Esophagus squamous epithelium (tissue), 5 donors: Measurements from ENCODE around the gene EFCAB6. TPM values are rescaled to one million over a fixed set of nuclear protein-coding genes. Genes with fewer than 3 reads are reported as not detected.

Source experiments
- DNase-seq: peaks from one replicate; lab custom pipeline; 2025; lab: John Stamatoyannopoulos, UW
- H3K27ac ChIP-seq, 4 donors: fragments of 200-600 bp; sonication (generic); one replicate each; pipeline ENCODE4 v1.5.1; 2016 to 2019; ENCODE audit warnings: mild to moderate bottlenecking in 1 of 4
- H3K27me3 ChIP-seq, 4 donors: fragments of 200-600 bp; sonication (generic); 1 replicate in 3 of 4; 2 replicates in 1 of 4; pipeline versions ENCODE4 v1.5.1 to v1.6.0; 2017 to 2021; ENCODE audit warnings: antibody characterized with exemption in 1 of 4
- H3K36me3 ChIP-seq, 3 donors: fragments of 200-600 bp; sonication (generic); one replicate each; pipeline ENCODE4 v1.5.1; 2016 to 2019
- H3K4me1 ChIP-seq, 3 donors: fragments of 200-600 bp; sonication (generic); one replicate each; pipeline ENCODE4 v1.5.1; 2017 to 2019
- H3K4me3 ChIP-seq, 4 donors: fragments of 200-600 bp; sonication (generic); 1 replicate in 3 of 4; 2 replicates in 1 of 4; pipeline ENCODE4 v1.5.1; 2016 to 2019; ENCODE audit warnings: mild to moderate bottlenecking in 2 of 4, moderate library complexity in 1 of 4
- H3K9me3 ChIP-seq, 3 donors: fragments of 200-600 bp; sonication (generic); one replicate each; pipeline ENCODE4 v1.5.1; 2016 to 2019
- POLR2A ChIP-seq, 4 donors: fragments of 450-650 bp; IDR thresholded peaks; one replicate each; pipeline ENCODE4 v1.6.1; 2017; ENCODE audit warnings: antibody characterized with exemption in 4 of 4, mild to moderate bottlenecking in 4 of 4, moderate library complexity in 3 of 4
- WGBS, 2 donors: methylation state at CpG; one replicate each; pipeline ENCODE4 v1.1.5; 2018; 5-methylcytosine and 5-hydroxymethylcytosine counted together
- intact Hi-C: fragments of 100-400 bp; cut with DNase I; formaldehyde crosslinking; loops from one replicate; pipeline ENCODE4 v1.15.0; 2022
- total RNA-seq, 4 donors: library from RNA; depleted of rRNA; stranded (reverse); fragments of >200 nt; gene quantifications; one replicate each; pipeline ENCODE4 v1.1.0, GENCODE V29; 2016
- TF ChIP-seq, protein P1 (sequence below), 6 experiments: fragments of 450-650 bp in 4 of 6; fragments of 200-600 bp in 2 of 6; sonication (generic) in 2 of 6; IDR thresholded peaks; one replicate each; pipeline ENCODE4 v1.5.1; 2016 to 2019; ENCODE audit warnings: antibody characterized with exemption in 6 of 6, mild to moderate bottlenecking in 4 of 6, moderate library complexity in 4 of 6
- donor health status: DM: yes; HTN: yes; CAD: no.

EFCAB6 gene
- total RNA-seq, 4 donors from 2014 or later = 0.22 to 1.5 (median 0.90) TPM

DNA sequence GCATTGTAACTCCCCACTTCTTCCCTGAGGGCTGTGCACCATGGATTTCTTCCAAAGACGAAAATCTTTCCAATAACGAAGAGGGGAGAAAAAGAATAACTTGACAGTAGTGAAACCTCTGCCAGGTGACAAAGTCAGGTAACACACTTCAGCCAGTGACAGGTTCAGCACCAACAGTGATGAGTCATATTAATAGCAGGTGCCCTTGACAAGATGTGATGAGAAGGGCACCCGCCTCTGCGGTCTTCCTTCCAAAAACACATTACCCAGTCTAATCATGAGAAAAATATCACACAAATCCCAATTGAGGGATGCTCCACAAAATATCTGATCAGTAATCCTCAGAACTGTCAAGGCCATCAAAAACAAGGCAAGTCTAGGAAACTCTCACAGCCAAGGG lies 157.8 kb downstream of the EFCAB6 start:
- intact Hi-C loops = no loop called here
- H3K4me1 ChIP-seq = no peaks in the 10 kb centered on the region
- H3K4me3 ChIP-seq = no peak overlapping the region
- no peaks in the 10 kb centered on the region for H3K27me3 ChIP-seq
- H3K9me3 ChIP-seq = peaks cover 0 to 11% (median 0%) of the 10 kb centered on the region in 3 donors
- H3K27ac ChIP-seq = no peak overlapping the region
- TF ChIP-seq POLR2A (IDR thresholded peaks at IDR 0.05) = no peak
- TF ChIP-seq, protein P1, sequence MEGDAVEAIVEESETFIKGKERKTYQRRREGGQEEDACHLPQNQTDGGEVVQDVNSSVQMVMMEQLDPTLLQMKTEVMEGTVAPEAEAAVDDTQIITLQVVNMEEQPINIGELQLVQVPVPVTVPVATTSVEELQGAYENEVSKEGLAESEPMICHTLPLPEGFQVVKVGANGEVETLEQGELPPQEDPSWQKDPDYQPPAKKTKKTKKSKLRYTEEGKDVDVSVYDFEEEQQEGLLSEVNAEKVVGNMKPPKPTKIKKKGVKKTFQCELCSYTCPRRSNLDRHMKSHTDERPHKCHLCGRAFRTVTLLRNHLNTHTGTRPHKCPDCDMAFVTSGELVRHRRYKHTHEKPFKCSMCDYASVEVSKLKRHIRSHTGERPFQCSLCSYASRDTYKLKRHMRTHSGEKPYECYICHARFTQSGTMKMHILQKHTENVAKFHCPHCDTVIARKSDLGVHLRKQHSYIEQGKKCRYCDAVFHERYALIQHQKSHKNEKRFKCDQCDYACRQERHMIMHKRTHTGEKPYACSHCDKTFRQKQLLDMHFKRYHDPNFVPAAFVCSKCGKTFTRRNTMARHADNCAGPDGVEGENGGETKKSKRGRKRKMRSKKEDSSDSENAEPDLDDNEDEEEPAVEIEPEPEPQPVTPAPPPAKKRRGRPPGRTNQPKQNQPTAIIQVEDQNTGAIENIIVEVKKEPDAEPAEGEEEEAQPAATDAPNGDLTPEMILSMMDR (IDR thresholded peaks at IDR 0.05) = no peak
- no peak for DNase-seq
- WGBS, 2 donors = 63 to 68% methylated on average over 4 of the region's 4 CpGs
- H3K36me3 ChIP-seq = no peaks in the 10 kb centered on the region

- no peak for DNase-seq
- TF ChIP-seq, protein P1 (IDR thresholded peaks at IDR 0.05) = no peak
- no peak for TF ChIP-seq POLR2A (IDR thresholded peaks at IDR 0.05)
- 88 to 89% methylated on average over 4 of the region's 4 CpGs for WGBS, 2 donors
- no peaks in the 10 kb centered on the region for H3K27me3 ChIP-seq
- H3K9me3 ChIP-seq = peaks cover 0 to 11% (median 0%) of the 10 kb centered on the region in 3 donors
- no peaks in the 10 kb centered on the region for H3K4me1 ChIP-seq
- intact Hi-C loops = no loop called here
- no peak overlapping the region for H3K4me3 ChIP-seq
- no peaks in the 10 kb centered on the region for H3K36me3 ChIP-seq
- H3K27ac ChIP-seq = no peak overlapping the region
These were observed 159.3 kb downstream of the EFCAB6 start for GRCh38 chr22:43652845-43653244.

GRCh38 chr22:43643387-43643786 lies 168.7 kb downstream of the EFCAB6 start:
- Histone ChIP-seq H3K27ac (no peak overlapping the region), H3K4me3 (no peak overlapping the region), H3K27me3 (no peaks in the 10 kb centered on the region), H3K4me1 (no peaks in the 10 kb centered on the region), H3K36me3 (no peaks in the 10 kb centered on the region), H3K9me3 (peaks cover 0 to 21% (median 0%) of the 10 kb centered on the region in 3 donors)
- no peak for TF ChIP-seq POLR2A (IDR thresholded peaks at IDR 0.05)
- TF ChIP-seq, protein P1 (IDR thresholded peaks at IDR 0.05) = no peak
- DNase-seq = no peak
- 77 to 84% methylated on average over 3 to 6 of the region's 6 CpGs for WGBS, 2 donors
- intact Hi-C loops = no loop called here

GRCh38 chr22:43642319-43643206 lies 169.5 kb downstream of the EFCAB6 start:
- TF ChIP-seq POLR2A (IDR thresholded peaks at IDR 0.05) = no peak
- TF ChIP-seq, protein P1 (IDR thresholded peaks at IDR 0.05) = no peak
- H3K36me3 ChIP-seq = no peaks in the 10 kb centered on the region
- no peak overlapping the region for H3K4me3 ChIP-seq
- WGBS, 2 donors = 64 to 75% methylated on average over 10 to 11 of the region's 11 CpGs
- peaks cover 0 to 21% (median 0%) of the 10 kb centered on the region in 3 donors for H3K9me3 ChIP-seq
- intact Hi-C loops = no loop called here
- no peaks in the 10 kb centered on the region for H3K4me1 ChIP-seq
- no peak overlapping the region for H3K27ac ChIP-seq
- no peak for DNase-seq
- no peaks in the 10 kb centered on the region for H3K27me3 ChIP-seq

- H3K27me3 ChIP-seq = no peaks in the 10 kb centered on the region
- H3K27ac ChIP-seq = no peak overlapping the region
- no peaks in the 10 kb centered on the region for H3K4me1 ChIP-seq
- H3K4me3 ChIP-seq = no peak overlapping the region
- DNase-seq = no peak
- peaks cover 0 to 21% (median 0%) of the 10 kb centered on the region in 3 donors for H3K9me3 ChIP-seq
- 67 to 83% methylated on average over 3 of the region's 3 CpGs for WGBS, 2 donors
- no peak for TF ChIP-seq POLR2A (IDR thresholded peaks at IDR 0.05)
- TF ChIP-seq, protein P1 (IDR thresholded peaks at IDR 0.05) = no peak
- intact Hi-C loops = no loop called here
- H3K36me3 ChIP-seq = no peaks in the 10 kb centered on the region
These were observed 172.7 kb downstream of the EFCAB6 start for GRCh38 chr22:43639228-43639948.
